Loucy (cell line): Measurements from ENCODE around the gene OR6K2.
"Not testable (repeated sequence)": the region's sequence is repeated elsewhere in the genome, so short reads cannot be mapped to it uniquely, and the experiment has no call there.

Experiments
- EZH2phosphoT487 ChIP-seq: fragments of 200-600 bp; IDR thresholded peaks from 2 replicates; pipeline ENCODE4 v1.6.1; 2018; ENCODE audit warnings: antibody characterized with exemption, mild to moderate bottlenecking, moderate library complexity, borderline replicate concordance
- TF ChIP-seq, protein P1 (sequence below): fragments of 200-600 bp; sonication (generic); conservative IDR thresholded peaks from 2 replicates; pipeline ENCODE4 v1.5.1; 2014; ENCODE audit warnings: mild to moderate bottlenecking, antibody characterized with exemption, low read length

DNA sequence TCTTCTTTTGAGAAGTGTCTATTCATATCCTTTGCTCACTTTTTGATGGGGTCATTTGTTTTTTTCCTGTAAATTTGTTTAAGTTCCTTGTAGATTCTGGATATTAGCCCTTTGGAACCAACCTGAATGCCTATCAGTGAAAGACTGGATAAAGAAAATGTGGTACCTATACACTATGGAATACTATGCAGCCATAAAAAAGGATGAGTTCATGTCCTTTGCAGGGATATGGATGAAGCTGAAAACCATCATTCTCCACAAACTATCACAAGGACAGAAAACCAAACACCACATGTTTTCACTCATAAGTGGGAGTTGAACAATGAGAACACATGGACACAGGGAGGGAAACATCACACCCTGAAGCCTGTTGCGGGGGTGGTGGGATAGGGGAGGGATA is 12.1 kb downstream of the OR6K2 start:
- TF ChIP-seq, protein P1, sequence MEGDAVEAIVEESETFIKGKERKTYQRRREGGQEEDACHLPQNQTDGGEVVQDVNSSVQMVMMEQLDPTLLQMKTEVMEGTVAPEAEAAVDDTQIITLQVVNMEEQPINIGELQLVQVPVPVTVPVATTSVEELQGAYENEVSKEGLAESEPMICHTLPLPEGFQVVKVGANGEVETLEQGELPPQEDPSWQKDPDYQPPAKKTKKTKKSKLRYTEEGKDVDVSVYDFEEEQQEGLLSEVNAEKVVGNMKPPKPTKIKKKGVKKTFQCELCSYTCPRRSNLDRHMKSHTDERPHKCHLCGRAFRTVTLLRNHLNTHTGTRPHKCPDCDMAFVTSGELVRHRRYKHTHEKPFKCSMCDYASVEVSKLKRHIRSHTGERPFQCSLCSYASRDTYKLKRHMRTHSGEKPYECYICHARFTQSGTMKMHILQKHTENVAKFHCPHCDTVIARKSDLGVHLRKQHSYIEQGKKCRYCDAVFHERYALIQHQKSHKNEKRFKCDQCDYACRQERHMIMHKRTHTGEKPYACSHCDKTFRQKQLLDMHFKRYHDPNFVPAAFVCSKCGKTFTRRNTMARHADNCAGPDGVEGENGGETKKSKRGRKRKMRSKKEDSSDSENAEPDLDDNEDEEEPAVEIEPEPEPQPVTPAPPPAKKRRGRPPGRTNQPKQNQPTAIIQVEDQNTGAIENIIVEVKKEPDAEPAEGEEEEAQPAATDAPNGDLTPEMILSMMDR = not testable (repeated sequence)
- not testable (repeated sequence) for TF ChIP-seq EZH2phosphoT487
